ENCODE results near the gene DNAJC4.
A peak's percentile ranks its signal among the peaks of the same experiment; 100 is the strongest.

The DNAJC4 gene

GRCh38 chr11:64206457-64207255 lies 23.7 kb upstream of the DNAJC4 start, which contains the start of gene FERMT3:
FERMT3 (plus strand) TSS chr11:64206721; CDS start chr11:64207365, 644 bp downstream.
- TF ChIP-seq, protein P1, sequence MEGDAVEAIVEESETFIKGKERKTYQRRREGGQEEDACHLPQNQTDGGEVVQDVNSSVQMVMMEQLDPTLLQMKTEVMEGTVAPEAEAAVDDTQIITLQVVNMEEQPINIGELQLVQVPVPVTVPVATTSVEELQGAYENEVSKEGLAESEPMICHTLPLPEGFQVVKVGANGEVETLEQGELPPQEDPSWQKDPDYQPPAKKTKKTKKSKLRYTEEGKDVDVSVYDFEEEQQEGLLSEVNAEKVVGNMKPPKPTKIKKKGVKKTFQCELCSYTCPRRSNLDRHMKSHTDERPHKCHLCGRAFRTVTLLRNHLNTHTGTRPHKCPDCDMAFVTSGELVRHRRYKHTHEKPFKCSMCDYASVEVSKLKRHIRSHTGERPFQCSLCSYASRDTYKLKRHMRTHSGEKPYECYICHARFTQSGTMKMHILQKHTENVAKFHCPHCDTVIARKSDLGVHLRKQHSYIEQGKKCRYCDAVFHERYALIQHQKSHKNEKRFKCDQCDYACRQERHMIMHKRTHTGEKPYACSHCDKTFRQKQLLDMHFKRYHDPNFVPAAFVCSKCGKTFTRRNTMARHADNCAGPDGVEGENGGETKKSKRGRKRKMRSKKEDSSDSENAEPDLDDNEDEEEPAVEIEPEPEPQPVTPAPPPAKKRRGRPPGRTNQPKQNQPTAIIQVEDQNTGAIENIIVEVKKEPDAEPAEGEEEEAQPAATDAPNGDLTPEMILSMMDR (IDR thresholded peaks at IDR 0.05; ENCODE audit: low read depth, low read length, missing control alignments) = no peak
- H3K27ac ChIP-seq = peak within 1 kb of the TSS; percentile 83

DNA sequence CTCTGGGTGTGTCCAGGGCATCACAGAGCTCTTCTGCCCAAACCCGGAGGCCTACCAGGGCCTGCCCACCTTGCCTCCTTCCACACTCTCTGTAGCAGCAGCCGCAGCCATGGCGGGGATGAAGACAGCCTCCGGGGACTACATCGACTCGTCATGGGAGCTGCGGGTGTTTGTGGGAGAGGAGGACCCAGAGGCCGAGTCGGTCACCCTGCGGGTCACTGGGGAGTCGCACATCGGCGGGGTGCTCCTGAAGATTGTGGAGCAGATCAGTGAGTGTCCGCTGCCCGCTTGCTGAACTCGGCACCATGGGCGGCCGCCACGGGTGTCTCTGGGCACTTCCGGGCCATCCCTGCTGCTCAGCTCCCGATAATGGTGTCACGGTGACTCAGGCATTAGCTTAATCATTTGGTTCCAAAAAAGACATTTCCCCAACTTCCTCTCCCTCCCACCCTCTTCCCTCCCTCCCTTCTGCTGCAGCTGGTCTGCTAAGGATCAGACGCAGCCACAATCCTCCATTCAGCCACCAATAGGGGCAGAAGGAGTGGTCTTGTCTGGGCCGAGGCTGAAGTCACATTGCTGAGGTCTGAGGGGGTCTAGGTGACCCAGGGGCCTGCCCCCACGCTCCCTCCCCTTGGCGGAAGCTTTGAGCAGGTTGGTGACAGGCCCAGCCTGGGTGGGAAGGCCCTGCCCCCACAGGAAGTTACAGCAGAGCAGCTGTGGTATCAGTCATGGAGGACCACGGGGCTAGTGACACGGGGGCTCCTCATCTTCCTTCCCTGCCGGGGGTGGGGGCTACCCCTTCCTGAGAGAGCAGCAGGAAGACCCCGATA lies 22.9 kb upstream of the DNAJC4 start:
- Histone ChIP-seq H3K27me3 (replicated peaks) (no peaks in the 10 kb centered on the region), H3K4me3 (ENCODE audit: low read depth, low read length) (peak overlapping the region; percentile 15), H3K27ac (peak overlapping the region; percentile 83), H3K36me3 (replicated peaks) (peaks cover 32% of the 10 kb centered on the region)
- DNase-seq = peak; percentile 84
- TF ChIP-seq, protein P1 (IDR thresholded peaks at IDR 0.05; ENCODE audit: low read depth, low read length, missing control alignments) = no peak
- in situ Hi-C loops (cut with HindIII; ENCODE audit: low pct_ligation_motif_present, low sequenced_read_pairs) = no loop called here

More at GRCh38 chr11:64206457-64207255, 23.7 kb upstream of the DNAJC4 start, which contains the start of gene FERMT3:
- Histone ChIP-seq H3K4me3 (ENCODE audit: low read depth, low read length) (no peak within 1 kb of the TSS), H3K27me3 (replicated peaks) (no peaks in the 10 kb centered on the region), H3K36me3 (replicated peaks) (peaks cover 39% of the 10 kb centered on the region)
- DNase-seq = no peak
- in situ Hi-C loops (cut with HindIII; ENCODE audit: low pct_ligation_motif_present, low sequenced_read_pairs) = no loop called here

DNA sequence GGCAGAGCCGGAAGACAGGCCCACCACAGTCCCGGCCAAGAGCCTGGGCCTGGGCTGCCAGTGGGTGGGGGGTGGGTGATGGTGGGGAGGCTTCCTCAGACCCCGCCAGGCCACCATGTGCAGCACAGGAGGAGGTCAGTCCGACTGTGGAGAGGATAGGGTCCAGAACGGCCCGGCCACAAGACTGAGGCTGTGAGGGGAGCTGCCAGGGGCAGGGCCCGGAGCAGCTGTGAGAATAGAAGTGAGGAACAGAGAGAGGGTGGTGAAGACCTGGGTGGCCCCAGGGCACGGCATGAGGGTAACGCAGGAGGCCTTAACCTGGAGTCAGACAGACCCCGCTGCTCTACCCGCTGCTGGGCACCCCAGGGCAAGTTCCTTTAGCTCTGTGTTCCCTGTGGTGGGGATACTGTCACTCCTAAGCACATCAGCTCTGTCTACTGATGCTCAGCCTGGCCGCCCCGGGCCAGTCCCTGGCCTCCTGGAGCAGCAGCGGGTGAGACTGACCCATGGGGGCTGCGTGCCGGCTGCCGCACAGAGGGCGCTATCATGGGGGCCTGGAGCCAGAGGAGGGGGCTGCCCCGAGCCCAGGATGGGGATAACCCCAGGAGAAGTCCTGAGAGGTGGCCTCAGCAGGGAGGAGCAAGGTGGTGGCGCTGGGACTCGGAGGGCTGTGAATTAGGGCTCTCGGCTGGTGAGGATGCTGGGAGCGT lies 22.1 kb upstream of the DNAJC4 start:
- TF ChIP-seq, protein P1 (IDR thresholded peaks at IDR 0.05; ENCODE audit: low read depth, low read length, missing control alignments) = no peak
- H3K4me3 ChIP-seq (ENCODE audit: low read depth, low read length) = no peak overlapping the region
- H3K27ac ChIP-seq = peak overlapping the region; percentile 83
- in situ Hi-C loops (cut with HindIII; ENCODE audit: low pct_ligation_motif_present, low sequenced_read_pairs) = no loop called here
- no peak for DNase-seq
- no peaks in the 10 kb centered on the region for H3K27me3 ChIP-seq (replicated peaks)
- H3K36me3 ChIP-seq (replicated peaks) = peaks cover 24% of the 10 kb centered on the region

DNA sequence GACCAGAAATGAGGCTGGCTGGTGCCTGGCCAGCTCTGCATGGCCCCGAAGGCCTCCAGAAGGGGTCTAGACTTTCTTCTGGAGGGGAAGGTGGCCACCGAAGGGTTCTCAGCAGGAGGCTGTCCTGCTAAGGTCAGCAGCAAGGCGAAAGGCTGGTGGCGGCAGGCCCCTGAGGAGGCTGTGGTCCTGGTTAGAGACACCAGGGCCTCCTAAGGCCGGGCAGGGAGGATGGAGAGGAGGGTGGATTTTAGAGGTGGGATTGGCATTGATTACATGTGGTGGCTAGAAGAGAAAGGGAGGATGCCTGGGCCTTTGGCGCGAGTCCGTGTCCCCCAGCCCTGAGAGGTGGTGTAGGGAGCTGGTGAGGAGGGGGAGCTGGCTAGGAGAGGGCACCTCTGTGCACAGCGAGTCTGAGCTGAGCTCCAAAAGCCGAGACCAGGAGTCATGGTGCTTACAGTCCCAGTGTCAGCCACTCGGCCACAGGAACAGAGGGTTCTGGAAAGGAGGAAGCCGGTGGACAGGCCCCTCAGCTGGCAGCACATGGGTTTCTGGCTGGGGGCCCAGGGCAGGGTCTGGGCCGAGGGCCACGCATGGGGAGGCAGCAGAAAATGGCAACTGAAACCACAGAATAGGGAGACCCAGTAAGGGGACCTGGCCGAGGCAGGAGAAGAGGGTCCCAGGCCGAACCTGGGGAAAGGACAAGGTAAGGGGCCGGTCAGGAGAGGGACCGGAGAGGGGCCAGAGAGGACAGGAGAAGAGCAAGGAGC lies 21.4 kb upstream of the DNAJC4 start:
- in situ Hi-C loops (cut with HindIII; ENCODE audit: low pct_ligation_motif_present, low sequenced_read_pairs) = no loop called here
- no peaks in the 10 kb centered on the region for H3K27me3 ChIP-seq (replicated peaks)
- H3K4me3 ChIP-seq (ENCODE audit: low read depth, low read length) = no peak overlapping the region
- no peak for DNase-seq
- no peak overlapping the region for H3K27ac ChIP-seq
- TF ChIP-seq, protein P1 (IDR thresholded peaks at IDR 0.05; ENCODE audit: low read depth, low read length, missing control alignments) = no peak
- H3K36me3 ChIP-seq (replicated peaks) = peaks cover 17% of the 10 kb centered on the region

DNA sequence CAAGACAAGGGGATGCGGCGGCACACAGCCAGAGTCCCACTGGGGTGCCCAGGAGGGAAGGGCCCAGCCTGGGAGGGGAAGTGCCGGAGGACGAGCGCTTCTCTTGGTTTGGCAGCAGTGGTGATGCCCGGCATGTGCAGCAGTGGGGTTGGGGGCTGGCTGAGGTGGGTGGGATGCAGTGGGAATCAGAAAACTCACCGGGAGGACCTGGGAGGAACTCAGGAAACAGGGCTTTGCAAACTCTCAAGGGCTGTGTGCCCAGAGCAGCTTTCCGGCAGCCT lies 20.8 kb upstream of the DNAJC4 start:
- Histone ChIP-seq H3K27ac (no peak overlapping the region), H3K27me3 (replicated peaks) (no peaks in the 10 kb centered on the region), H3K4me3 (ENCODE audit: low read depth, low read length) (no peak overlapping the region), H3K36me3 (replicated peaks) (peaks cover 13% of the 10 kb centered on the region)
- DNase-seq = no peak
- in situ Hi-C loops (cut with HindIII; ENCODE audit: low pct_ligation_motif_present, low sequenced_read_pairs) = no loop called here
- TF ChIP-seq, protein P1 (IDR thresholded peaks at IDR 0.05; ENCODE audit: low read depth, low read length, missing control alignments) = no peak
